Neural progenitor cell (in vitro differentiated cells): ENCODE measurements around the gene PLEKHB2. TPM values are rescaled to one million over a fixed set of nuclear protein-coding genes. Genes with fewer than 3 reads are reported as not detected.
"Not testable (repeated sequence)": the region's sequence is repeated elsewhere in the genome, so short reads cannot be mapped to it uniquely, and the experiment has no call there.

Experiments
- DNase-seq: peaks from one replicate; pipeline ENCODE4 v3.0.0-alpha.2; 2016; ENCODE audit warnings: low spot score
- H2AFZ ChIP-seq: fragments of 200-600 bp; sonication (generic); replicated peaks from 2 replicates; pipeline ENCODE4 v1.6.1; 2016; ENCODE audit warnings: antibody characterized with exemption
- H3F3A ChIP-seq: fragments of 200-600 bp; sonication (generic); 2 replicates; pipeline ENCODE4 v1.6.1; 2016; ENCODE audit warnings: antibody characterized with exemption, low read depth
- H3K27ac ChIP-seq: fragments of 200-600 bp; sonication (generic); 2 replicates; pipeline ENCODE4 v1.5.1; 2016; ENCODE audit warnings: mild to moderate bottlenecking
- H3K27me3 ChIP-seq: fragments of 200-600 bp; sonication (generic); 2 replicates; pipeline ENCODE4 v1.6.1; 2016; ENCODE audit warnings: mild to moderate bottlenecking, moderate library complexity
- H3K36me3 ChIP-seq: fragments of 200-600 bp; sonication (generic); 2 replicates; pipeline ENCODE4 v1.5.1; 2016
- H3K4me1 ChIP-seq: fragments of 200-600 bp; sonication (generic); 2 replicates; pipeline ENCODE4 v1.6.1; 2016; ENCODE audit warnings: mixed run types
- H3K4me2 ChIP-seq: fragments of 200-600 bp; sonication (generic); 2 replicates; pipeline ENCODE4 v1.6.1; 2016
- H3K4me3 ChIP-seq: fragments of 200-600 bp; sonication (generic); 2 replicates; pipeline ENCODE4 v1.5.1; 2016
- H3K79me2 ChIP-seq: fragments of 200-600 bp; sonication (generic); 2 replicates; pipeline ENCODE4 v1.6.1; 2016; ENCODE audit warnings: low read depth
- H3K9ac ChIP-seq: fragments of 200-600 bp; sonication (generic); 2 replicates; pipeline ENCODE4 v1.6.1; 2016
- H3K9me3 ChIP-seq: fragments of 200-600 bp; sonication (generic); 2 replicates; pipeline ENCODE4 v1.5.1; 2016; ENCODE audit warnings: low read depth
- H4K20me1 ChIP-seq: fragments of 200-600 bp; sonication (generic); 2 replicates; pipeline ENCODE4 v1.6.1; 2016; ENCODE audit warnings: low read depth
- H3K27ac Mint-ChIP-seq: 3 replicates; pipeline ENCODE4 v1.8.0; 2021; ENCODE audit warnings: mixed read lengths
- H3K27me3 Mint-ChIP-seq: 2 replicates; pipeline ENCODE4 v1.8.0; 2022; ENCODE audit warnings: low read depth, mild to moderate bottlenecking, inconsistent platforms, moderate library complexity, mixed read lengths; ENCODE audit not compliant: insufficient read depth
- H3K36me3 Mint-ChIP-seq: 3 replicates; pipeline ENCODE4 v1.8.0; 2021; ENCODE audit warnings: mixed read lengths
- H3K4me1 Mint-ChIP-seq: 3 replicates; pipeline ENCODE4 v1.8.0; 2021; ENCODE audit warnings: mixed read lengths
- H3K4me3 Mint-ChIP-seq: 3 replicates; pipeline ENCODE4 v1.8.0; 2021; ENCODE audit warnings: mild to moderate bottlenecking, moderate library complexity, mixed read lengths
- H3K9me3 Mint-ChIP-seq: 3 replicates; pipeline ENCODE4 v1.8.0; 2020; ENCODE audit warnings: mixed read lengths
- EZH2 ChIP-seq: fragments of 200-600 bp; sonication (generic); IDR thresholded peaks from 2 replicates; pipeline ENCODE4 v1.6.1; 2017; ENCODE audit warnings: antibody characterized with exemption, mild to moderate bottlenecking, moderate library complexity
- EZH2phosphoT487 ChIP-seq: fragments of 200-600 bp; sonication (generic); IDR thresholded peaks from 2 replicates; pipeline ENCODE4 v1.6.1; 2017; ENCODE audit warnings: antibody characterized with exemption
- total RNA-seq: library from RNA; depleted of rRNA; stranded (reverse); fragments of >200 nt; gene quantifications from 2 replicates; pipeline ENCODE4 v1.2.3, GENCODE V29; 2015; ENCODE audit warnings: low replicate concordance
- TF ChIP-seq, protein P1 (sequence below): fragments of 200-600 bp; sonication (generic); IDR thresholded peaks from 2 replicates; pipeline ENCODE4 v1.5.1; 2017; ENCODE audit warnings: antibody characterized with exemption, mild to moderate bottlenecking

PLEKHB2 gene
- total RNA-seq, 1 donor from 2014 or later, result 57.4 TPM

DNA sequence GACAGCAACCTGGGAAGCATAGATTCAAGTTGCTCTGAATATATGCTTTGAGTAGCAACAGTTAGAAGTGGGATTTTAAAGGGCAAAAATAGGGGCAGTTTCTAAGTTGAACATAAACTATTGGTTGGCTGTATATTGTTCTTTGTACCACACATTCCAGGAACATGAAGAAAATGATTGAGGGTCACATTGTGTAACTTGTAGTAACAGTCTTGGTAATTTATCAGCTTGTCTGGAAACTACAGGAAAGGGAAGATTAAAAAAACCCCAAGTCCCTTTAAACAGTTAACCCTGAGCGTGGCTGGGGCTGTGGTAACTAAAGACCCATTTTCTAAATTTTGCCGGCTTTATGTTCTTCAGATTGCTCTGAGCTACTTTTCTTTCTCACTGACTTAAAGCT is 7.4 kb downstream of the PLEKHB2 start:
- peaks cover 2% of the 10 kb centered on the region for H3K9me3 Mint-ChIP-seq
- peaks cover 99% of the 10 kb centered on the region for H3K79me2 ChIP-seq

DNA sequence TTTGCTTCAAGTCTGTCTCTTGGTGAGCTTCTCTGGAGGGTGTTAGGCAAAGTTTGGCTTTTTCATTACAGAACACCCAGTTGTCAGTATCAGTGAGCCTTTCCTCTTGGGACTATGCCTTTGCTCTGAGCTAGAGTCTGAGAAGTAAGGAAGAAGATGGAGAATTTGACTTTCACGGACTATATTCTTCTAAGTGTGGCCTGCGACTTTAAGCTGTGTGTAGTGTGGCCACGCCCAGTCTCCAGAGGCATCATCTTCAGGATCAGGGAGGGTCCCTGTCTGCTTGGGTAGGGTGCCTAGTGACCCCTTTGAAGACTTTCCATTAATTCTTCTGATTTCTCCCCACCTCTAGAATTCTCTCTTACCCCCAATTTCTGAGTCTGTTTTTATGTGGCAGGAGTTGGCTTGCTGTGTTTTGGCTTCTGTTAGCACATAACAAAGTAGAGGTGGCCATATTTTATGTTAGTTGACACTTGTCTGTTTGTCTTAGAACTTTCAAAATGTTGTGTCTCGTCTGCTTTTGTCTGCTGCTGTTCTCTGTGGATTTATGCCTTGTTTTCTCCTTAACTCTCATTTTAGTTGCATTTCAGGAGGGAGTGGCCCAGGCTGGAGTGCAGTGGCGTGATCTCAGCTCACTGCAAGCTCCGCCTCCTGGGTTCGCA is 8.6 kb downstream of the PLEKHB2 start:
- Histone ChIP-seq H3K27me3 (no peaks in the 10 kb centered on the region), H3F3A (no peaks in the 10 kb centered on the region), H3K4me1 (no peaks in the 10 kb centered on the region), H3K4me3 (no peak overlapping the region), H2AFZ (no peak overlapping the region), H3K27ac (no peak overlapping the region), H3K9me3 (no peaks in the 10 kb centered on the region), H3K36me3 (no peaks in the 10 kb centered on the region), H3K9ac (no peak overlapping the region), H3K79me2 (peaks cover 99% of the 10 kb centered on the region), H3K4me2 (no peak overlapping the region), H4K20me1 (peaks cover 34% of the 10 kb centered on the region)
- Mint-ChIP-seq H3K27ac (no peak overlapping the region), H3K36me3 (peaks cover 35% of the 10 kb centered on the region), H3K4me3 (no peak overlapping the region), H3K27me3 (no peaks in the 10 kb centered on the region), H3K4me1 (no peaks in the 10 kb centered on the region), H3K9me3 (peaks cover 2% of the 10 kb centered on the region)
- no peak for DNase-seq
- TF ChIP-seq, protein P1, sequence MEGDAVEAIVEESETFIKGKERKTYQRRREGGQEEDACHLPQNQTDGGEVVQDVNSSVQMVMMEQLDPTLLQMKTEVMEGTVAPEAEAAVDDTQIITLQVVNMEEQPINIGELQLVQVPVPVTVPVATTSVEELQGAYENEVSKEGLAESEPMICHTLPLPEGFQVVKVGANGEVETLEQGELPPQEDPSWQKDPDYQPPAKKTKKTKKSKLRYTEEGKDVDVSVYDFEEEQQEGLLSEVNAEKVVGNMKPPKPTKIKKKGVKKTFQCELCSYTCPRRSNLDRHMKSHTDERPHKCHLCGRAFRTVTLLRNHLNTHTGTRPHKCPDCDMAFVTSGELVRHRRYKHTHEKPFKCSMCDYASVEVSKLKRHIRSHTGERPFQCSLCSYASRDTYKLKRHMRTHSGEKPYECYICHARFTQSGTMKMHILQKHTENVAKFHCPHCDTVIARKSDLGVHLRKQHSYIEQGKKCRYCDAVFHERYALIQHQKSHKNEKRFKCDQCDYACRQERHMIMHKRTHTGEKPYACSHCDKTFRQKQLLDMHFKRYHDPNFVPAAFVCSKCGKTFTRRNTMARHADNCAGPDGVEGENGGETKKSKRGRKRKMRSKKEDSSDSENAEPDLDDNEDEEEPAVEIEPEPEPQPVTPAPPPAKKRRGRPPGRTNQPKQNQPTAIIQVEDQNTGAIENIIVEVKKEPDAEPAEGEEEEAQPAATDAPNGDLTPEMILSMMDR, result no peak
- no peak for TF ChIP-seq EZH2phosphoT487
- TF ChIP-seq EZH2, result no peak

More for the DNA sequence above, 7.4 kb downstream of the PLEKHB2 start:
- no peaks in the 10 kb centered on the region for H3K36me3 ChIP-seq
- no peaks in the 10 kb centered on the region for H3K4me1 Mint-ChIP-seq
- no peak for DNase-seq
- H3K4me1 ChIP-seq, result no peaks in the 10 kb centered on the region
- no peak overlapping the region for H3K27ac ChIP-seq
- H3K27ac Mint-ChIP-seq, result no peak overlapping the region
- H3F3A ChIP-seq, result no peaks in the 10 kb centered on the region
- H4K20me1 ChIP-seq, result peaks cover 44% of the 10 kb centered on the region
- H3K9me3 ChIP-seq, result no peaks in the 10 kb centered on the region
- no peak overlapping the region for H3K4me3 ChIP-seq
- H3K36me3 Mint-ChIP-seq, result peaks cover 35% of the 10 kb centered on the region
- H3K4me3 Mint-ChIP-seq, result no peak overlapping the region
- no peaks in the 10 kb centered on the region for H3K27me3 ChIP-seq
- no peak overlapping the region for H3K4me2 ChIP-seq
- H3K9ac ChIP-seq, result no peak overlapping the region
- TF ChIP-seq EZH2 (no peak), EZH2phosphoT487 (no peak)
- TF ChIP-seq, protein P1, result no peak
- no peaks in the 10 kb centered on the region for H3K27me3 Mint-ChIP-seq
- no peak overlapping the region for H2AFZ ChIP-seq

DNA sequence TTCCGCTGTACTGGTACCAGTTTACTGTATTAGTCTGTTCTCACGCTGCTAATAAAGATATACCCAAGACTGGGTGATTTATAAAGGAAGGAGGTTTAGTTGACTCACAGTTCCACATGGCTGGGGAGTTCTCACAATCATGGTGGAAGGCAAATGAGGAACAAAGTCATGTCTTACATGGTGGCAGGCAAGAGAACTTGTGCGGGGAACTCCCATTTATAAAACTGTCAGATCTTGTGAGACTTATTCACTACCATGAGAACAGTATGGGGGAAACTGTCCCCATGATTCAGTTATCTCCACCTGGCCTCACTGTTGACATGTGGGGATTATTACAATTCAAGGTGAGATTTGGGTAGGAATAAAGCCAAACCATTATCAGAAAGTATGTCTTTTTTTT is 9.8 kb downstream of the PLEKHB2 start:
- peaks cover 99% of the 10 kb centered on the region for H3K79me2 ChIP-seq
- H3K4me1 ChIP-seq, H3K4me2 ChIP-seq, H2AFZ ChIP-seq, H3K27me3 Mint-ChIP-seq, DNase-seq, H3K9ac ChIP-seq, H3K9me3 Mint-ChIP-seq, H3K27ac Mint-ChIP-seq, H3K27ac ChIP-seq, H3K4me3 Mint-ChIP-seq, H3F3A ChIP-seq, H3K4me1 Mint-ChIP-seq, H3K4me3 ChIP-seq, H3K36me3 ChIP-seq, H3K27me3 ChIP-seq, H3K9me3 ChIP-seq: not testable (repeated sequence)
- H3K36me3 Mint-ChIP-seq, result peaks cover 35% of the 10 kb centered on the region
- H4K20me1 ChIP-seq, result peaks cover 33% of the 10 kb centered on the region

DNA sequence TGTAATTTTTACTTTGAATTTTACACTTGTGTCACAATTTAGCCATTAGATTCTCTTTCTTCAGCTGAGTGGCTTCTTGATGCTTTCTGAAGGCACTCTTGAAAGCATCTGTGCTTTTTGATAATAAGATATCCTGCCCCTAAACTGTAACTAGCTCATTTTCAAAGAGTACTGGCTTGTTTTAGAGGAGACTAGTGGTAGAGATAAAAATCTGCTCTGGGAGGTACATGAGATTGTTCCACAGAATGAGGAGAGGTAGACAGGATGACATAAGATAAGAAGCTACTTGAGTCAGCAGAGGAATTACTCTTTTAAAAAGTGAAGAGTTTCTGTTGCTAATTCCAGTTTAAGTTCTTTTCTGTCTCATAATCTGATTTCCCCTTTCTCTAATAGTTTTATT is 10.6 kb downstream of the PLEKHB2 start:
- no peaks in the 10 kb centered on the region for H3K9me3 Mint-ChIP-seq
- no peaks in the 10 kb centered on the region for H3K9me3 ChIP-seq
- no peak overlapping the region for H3K27ac Mint-ChIP-seq
- no peaks in the 10 kb centered on the region for H3K4me1 ChIP-seq
- H3K4me2 ChIP-seq, result no peak overlapping the region
- H3K36me3 ChIP-seq, result no peaks in the 10 kb centered on the region
- peaks cover 34% of the 10 kb centered on the region for H3K36me3 Mint-ChIP-seq
- H3K4me1 Mint-ChIP-seq, result peaks cover 5% of the 10 kb centered on the region
- no peak overlapping the region for H3K9ac ChIP-seq
- H3K27ac ChIP-seq, result no peak overlapping the region
- H4K20me1 ChIP-seq, result peaks cover 36% of the 10 kb centered on the region
- no peak overlapping the region for H3K4me3 ChIP-seq
- no peaks in the 10 kb centered on the region for H3K27me3 Mint-ChIP-seq
- no peak for DNase-seq
- no peaks in the 10 kb centered on the region for H3F3A ChIP-seq
- TF ChIP-seq EZH2phosphoT487, result no peak
- no peak for TF ChIP-seq EZH2
- TF ChIP-seq, protein P1, result no peak
- peaks cover 99% of the 10 kb centered on the region for H3K79me2 ChIP-seq
- H3K4me3 Mint-ChIP-seq, result no peak overlapping the region
- H3K27me3 ChIP-seq, result no peaks in the 10 kb centered on the region
- H2AFZ ChIP-seq, result no peak overlapping the region
